Measurements from ENCODE around the gene ENHO. TPM values are rescaled to one million over a fixed set of nuclear protein-coding genes. Genes with fewer than 3 reads are reported as not detected.
A peak's percentile ranks its signal among the peaks of the same experiment; 100 is the strongest.

Gene ENHO
- total RNA-seq (ENCODE audit: low replicate concordance), result 0.95 and 5.5 TPM in 2 replicates
- long read RNA-seq, result 0 reads

DNA sequence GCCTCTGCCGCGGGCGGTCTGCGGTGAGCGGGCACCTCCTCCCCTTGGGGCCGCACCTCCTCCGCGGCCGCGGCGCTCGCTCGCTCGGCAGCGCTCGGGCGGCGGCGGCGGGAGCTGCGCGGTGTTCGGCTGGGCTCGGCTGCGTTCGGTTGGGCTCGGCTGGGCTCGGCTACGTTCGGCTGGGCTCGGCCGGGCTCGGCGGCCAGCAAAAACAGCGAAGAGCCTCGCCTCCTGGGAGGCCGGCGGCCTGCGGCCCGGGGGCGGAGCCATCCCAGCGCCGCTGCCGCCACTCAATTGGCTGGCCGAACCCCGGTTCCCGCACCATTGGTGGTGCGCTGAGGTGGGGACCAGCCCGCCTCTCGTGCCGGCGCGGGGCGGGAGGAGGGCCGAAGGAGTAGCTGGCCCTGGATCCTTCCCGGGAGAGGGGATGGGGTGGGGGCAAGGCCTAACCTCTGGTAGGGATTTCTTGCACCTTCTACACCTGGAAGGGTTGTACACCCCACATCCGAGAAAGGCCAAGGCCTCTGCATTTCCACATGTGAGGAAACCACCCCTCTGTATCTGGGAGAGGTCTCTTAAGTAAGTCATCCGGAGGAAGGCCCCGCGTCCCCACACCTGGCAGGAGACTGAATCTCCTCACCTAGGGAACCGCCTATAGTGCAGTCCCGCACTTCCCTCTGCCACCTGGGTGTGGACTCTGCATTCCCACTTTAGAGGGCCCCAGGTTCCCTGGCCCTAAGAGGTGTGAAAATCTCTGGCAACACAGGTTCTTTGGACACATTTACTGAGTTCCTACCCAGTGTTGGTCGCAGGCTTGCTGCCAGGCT, at the start of gene ENHO:
ENHO (minus strand) TSS at position 20 of the 827 bp plus-strand sequence. CDS start 1,295 bp downstream, outside the sequence.
- no peak for TF ChIP-seq CTCF (conservative IDR thresholded peaks at IDR 0.05)
- Mint-ChIP-seq H3K9me3 (no peaks in the 10 kb centered on the region), H3K27me3 (peaks cover 48% of the 10 kb centered on the region), H3K36me3 (no peaks in the 10 kb centered on the region), H3K4me3 (peak within 1 kb of the TSS; percentile 88), H3K4me1 (ENCODE audit: unreplicated experiment) (peaks cover 16% of the 10 kb centered on the region), H3K27ac (peak within 1 kb of the TSS; percentile 64)
- DNase-seq (ENCODE audit: extremely low spot score, unreplicated experiment), result peak; percentile 94

GRCh38 chr9:34572092-34572491, 49.3 kb upstream of the ENHO start:
- DNase-seq (ENCODE audit: extremely low spot score, unreplicated experiment), result no peak
- Mint-ChIP-seq H3K9me3 (no peaks in the 10 kb centered on the region), H3K27ac (no peak overlapping the region), H3K4me3 (no peak overlapping the region), H3K27me3 (peaks cover 44% of the 10 kb centered on the region), H3K4me1 (ENCODE audit: unreplicated experiment) (peaks cover 47% of the 10 kb centered on the region), H3K36me3 (peaks cover 3% of the 10 kb centered on the region)
- TF ChIP-seq CTCF (conservative IDR thresholded peaks at IDR 0.05), result no peak

GRCh38 chr9:34571481-34571810, 48.7 kb upstream of the ENHO start:
- no peak overlapping the region for H3K27ac Mint-ChIP-seq
- peaks cover 51% of the 10 kb centered on the region for H3K4me1 Mint-ChIP-seq (ENCODE audit: unreplicated experiment)
- no peak for DNase-seq (ENCODE audit: extremely low spot score, unreplicated experiment)
- H3K9me3 Mint-ChIP-seq, result no peaks in the 10 kb centered on the region
- TF ChIP-seq CTCF (conservative IDR thresholded peaks at IDR 0.05), result no peak
- peaks cover 3% of the 10 kb centered on the region for H3K36me3 Mint-ChIP-seq
- H3K4me3 Mint-ChIP-seq, result no peak overlapping the region
- peaks cover 43% of the 10 kb centered on the region for H3K27me3 Mint-ChIP-seq

GRCh38 chr9:34570809-34571480, 48.2 kb upstream of the ENHO start:
- H3K4me1 Mint-ChIP-seq (ENCODE audit: unreplicated experiment), result peaks cover 46% of the 10 kb centered on the region
- peaks cover 3% of the 10 kb centered on the region for H3K36me3 Mint-ChIP-seq
- TF ChIP-seq CTCF (conservative IDR thresholded peaks at IDR 0.05), result no peak
- DNase-seq (ENCODE audit: extremely low spot score, unreplicated experiment), result no peak
- no peak overlapping the region for H3K4me3 Mint-ChIP-seq
- H3K27me3 Mint-ChIP-seq, result peaks cover 38% of the 10 kb centered on the region
- peak overlapping the region; percentile 26 for H3K27ac Mint-ChIP-seq
- H3K9me3 Mint-ChIP-seq, result no peaks in the 10 kb centered on the region

DNA sequence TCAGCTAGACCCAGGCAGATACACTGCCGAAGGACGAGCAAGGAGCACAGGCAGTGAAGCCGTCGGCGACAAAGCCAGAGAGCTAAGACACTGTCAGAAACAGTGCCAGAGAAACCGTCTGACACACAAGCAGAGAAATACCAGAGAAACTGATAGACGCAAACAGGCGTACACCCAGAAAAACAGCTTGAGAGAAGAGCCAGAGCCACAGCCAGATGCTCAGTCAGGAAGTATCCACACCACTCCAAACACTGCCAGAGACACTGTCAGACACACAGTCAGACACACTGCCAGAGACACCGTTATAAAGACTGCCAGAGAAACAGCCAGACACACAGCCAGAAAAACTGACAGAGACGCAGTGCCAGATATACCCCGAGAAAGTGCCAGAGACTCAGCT, 47.6 kb upstream of the ENHO start:
- DNase-seq (ENCODE audit: extremely low spot score, unreplicated experiment), result no peak
- no peak for TF ChIP-seq CTCF (conservative IDR thresholded peaks at IDR 0.05)
- Mint-ChIP-seq H3K36me3 (peaks cover 3% of the 10 kb centered on the region), H3K27me3 (peaks cover 35% of the 10 kb centered on the region), H3K9me3 (no peaks in the 10 kb centered on the region), H3K27ac (no peak overlapping the region), H3K4me3 (no peak overlapping the region), H3K4me1 (ENCODE audit: unreplicated experiment) (peaks cover 43% of the 10 kb centered on the region)
